C4-2B (cell line): ENCODE results near the gene SP3.

Source experiments
- H3K27ac ChIP-seq: fragments of 450-650 bp; 2 replicates; pipeline ENCODE4 v1.5.1; 2017
- ZFX ChIP-seq: fragments of 450-650 bp; IDR thresholded peaks from 2 replicates; pipeline ENCODE4 v1.6.1; 2017
- TF ChIP-seq, protein P1 (sequence below): fragments of 450-650 bp; conservative IDR thresholded peaks from 2 replicates; pipeline ENCODE4 v1.5.1; 2017; ENCODE audit warnings: mild to moderate bottlenecking

The SP3 gene

GRCh38 chr2:173943738-173944137, 21.4 kb downstream of the SP3 start:
- no peak for TF ChIP-seq ZFX
- TF ChIP-seq, protein P1, sequence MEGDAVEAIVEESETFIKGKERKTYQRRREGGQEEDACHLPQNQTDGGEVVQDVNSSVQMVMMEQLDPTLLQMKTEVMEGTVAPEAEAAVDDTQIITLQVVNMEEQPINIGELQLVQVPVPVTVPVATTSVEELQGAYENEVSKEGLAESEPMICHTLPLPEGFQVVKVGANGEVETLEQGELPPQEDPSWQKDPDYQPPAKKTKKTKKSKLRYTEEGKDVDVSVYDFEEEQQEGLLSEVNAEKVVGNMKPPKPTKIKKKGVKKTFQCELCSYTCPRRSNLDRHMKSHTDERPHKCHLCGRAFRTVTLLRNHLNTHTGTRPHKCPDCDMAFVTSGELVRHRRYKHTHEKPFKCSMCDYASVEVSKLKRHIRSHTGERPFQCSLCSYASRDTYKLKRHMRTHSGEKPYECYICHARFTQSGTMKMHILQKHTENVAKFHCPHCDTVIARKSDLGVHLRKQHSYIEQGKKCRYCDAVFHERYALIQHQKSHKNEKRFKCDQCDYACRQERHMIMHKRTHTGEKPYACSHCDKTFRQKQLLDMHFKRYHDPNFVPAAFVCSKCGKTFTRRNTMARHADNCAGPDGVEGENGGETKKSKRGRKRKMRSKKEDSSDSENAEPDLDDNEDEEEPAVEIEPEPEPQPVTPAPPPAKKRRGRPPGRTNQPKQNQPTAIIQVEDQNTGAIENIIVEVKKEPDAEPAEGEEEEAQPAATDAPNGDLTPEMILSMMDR = no peak
- H3K27ac ChIP-seq = no peak overlapping the region

GRCh38 chr2:173942861-173943523, 22.2 kb downstream of the SP3 start:
- no peak overlapping the region for H3K27ac ChIP-seq
- TF ChIP-seq, protein P1 = no peak
- no peak for TF ChIP-seq ZFX

- H3K27ac ChIP-seq = no peak overlapping the region
- TF ChIP-seq, protein P1 = no peak
- no peak for TF ChIP-seq ZFX
Observed at GRCh38 chr2:173941567-173941966, 23.6 kb downstream of the SP3 start.

DNA sequence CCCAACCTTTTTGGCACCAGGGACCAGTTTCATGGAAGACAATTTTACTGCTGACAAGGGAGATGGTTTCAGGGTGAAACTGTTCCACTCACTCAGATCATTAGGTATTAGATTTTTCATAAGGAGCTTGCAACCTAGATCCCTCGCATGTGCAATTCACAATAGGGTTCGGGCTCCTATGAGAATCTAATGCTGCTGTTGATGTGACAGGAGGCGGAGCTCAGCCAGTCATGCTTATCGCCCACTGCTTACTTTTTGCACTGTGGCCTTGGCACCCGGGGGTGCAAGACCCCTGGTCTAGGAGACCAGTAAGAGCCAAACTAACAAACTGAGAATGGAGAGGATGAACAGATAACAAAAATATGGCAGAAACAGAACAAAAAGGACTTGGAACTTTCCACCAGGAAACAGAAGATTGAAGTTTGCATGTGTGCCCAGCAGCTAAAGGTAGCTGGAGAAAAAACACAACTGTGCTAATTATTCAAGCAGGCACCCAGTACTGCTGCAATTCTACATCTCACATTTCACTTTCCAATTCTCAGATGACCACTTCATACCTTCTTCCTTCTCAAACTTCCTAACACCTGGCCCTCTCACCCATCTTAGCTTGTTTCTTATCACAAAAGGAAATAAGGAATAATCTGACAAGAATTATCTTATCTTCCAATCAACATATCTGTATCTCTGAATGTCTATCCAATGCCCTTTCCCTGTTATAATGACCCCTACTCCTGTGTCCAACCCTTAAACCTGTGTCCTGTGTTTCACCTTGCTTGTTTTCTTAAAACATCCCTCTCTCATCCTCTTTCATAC, 24.8 kb downstream of the SP3 start:
- H3K27ac ChIP-seq = no peak overlapping the region
- TF ChIP-seq, protein P1 = no peak
- no peak for TF ChIP-seq ZFX

GRCh38 chr2:173938700-173939384, 26.3 kb downstream of the SP3 start:
- H3K27ac ChIP-seq = no peak overlapping the region
- TF ChIP-seq, protein P1 = no peak
- TF ChIP-seq ZFX = no peak

DNA sequence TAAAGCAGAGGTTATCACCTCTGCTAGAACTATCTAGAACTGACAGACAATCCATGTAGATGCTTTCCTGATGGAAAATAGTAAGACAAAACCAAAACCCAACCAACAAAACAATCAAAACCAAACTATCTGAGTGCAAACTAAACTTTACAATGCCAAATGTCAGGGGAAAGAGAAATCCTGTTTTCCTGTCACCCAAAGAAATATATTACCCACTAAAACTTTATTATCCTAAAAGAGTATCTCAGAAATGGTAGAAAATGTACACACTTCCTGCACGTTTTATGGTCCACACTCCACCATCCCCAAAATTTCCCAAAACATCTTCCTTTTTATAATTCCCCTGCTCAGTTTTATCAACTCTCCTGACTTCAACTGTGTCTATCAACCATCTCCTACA, 29.9 kb downstream of the SP3 start:
- TF ChIP-seq, protein P1 = no peak
- TF ChIP-seq ZFX = no peak

GRCh38 chr2:173934895-173935294, 30.3 kb downstream of the SP3 start:
- no peak overlapping the region for H3K27ac ChIP-seq
- TF ChIP-seq, protein P1 = no peak
- no peak for TF ChIP-seq ZFX

More for the DNA sequence above, 29.9 kb downstream of the SP3 start:
- no peak overlapping the region for H3K27ac ChIP-seq
